Skeletal muscle satellite cell (primary cell): Measurements from ENCODE around the gene CAMTA1.

ENCODE experiments used
- H3K27me3 ChIP-seq: 2 replicates; pipeline ENCODE4 v1.7.0; 2013; ENCODE audit warnings: low read length; ENCODE audit not compliant: control insufficient read depth, insufficient read depth
- H3K36me3 ChIP-seq: 2 replicates; pipeline ENCODE4 v1.7.0; 2013; ENCODE audit warnings: mild to moderate bottlenecking, control low read depth, low read length; ENCODE audit not compliant: insufficient read depth
- H3K4me1 ChIP-seq: 2 replicates; pipeline ENCODE4 v1.7.0; 2013; ENCODE audit warnings: low read length; ENCODE audit not compliant: control insufficient read depth, insufficient read depth
- H3K4me2 ChIP-seq: 2 replicates; pipeline ENCODE4 v1.7.0; 2013; ENCODE audit warnings: mild to moderate bottlenecking, low read length
- H3K4me3 ChIP-seq: 2 replicates; pipeline ENCODE4 v1.7.0; 2013; ENCODE audit warnings: low read length
- H3K9ac ChIP-seq: 2 replicates; pipeline ENCODE4 v1.7.0; 2013; ENCODE audit warnings: mild to moderate bottlenecking, low read depth, low read length, moderate library complexity
- H3K9me3 ChIP-seq: replicated peaks from 2 replicates; pipeline ENCODE4 v1.7.0; 2013; ENCODE audit warnings: mild to moderate bottlenecking, control low read depth, low read length

The CAMTA1 gene

GRCh38 chr1:7427605-7428300, 642.5 kb downstream of the CAMTA1 start:
- Histone ChIP-seq H3K4me2 (no peak overlapping the region), H3K27me3 (no peaks in the 10 kb centered on the region), H3K9me3 (no peaks in the 10 kb centered on the region), H3K9ac (no peak overlapping the region), H3K4me1 (peaks cover 7% of the 10 kb centered on the region), H3K36me3 (no peaks in the 10 kb centered on the region), H3K4me3 (no peak overlapping the region)

- Histone ChIP-seq H3K9ac (no peak overlapping the region), H3K27me3 (no peaks in the 10 kb centered on the region), H3K4me2 (no peak overlapping the region), H3K4me3 (no peak overlapping the region), H3K4me1 (peaks cover 7% of the 10 kb centered on the region), H3K9me3 (no peaks in the 10 kb centered on the region), H3K36me3 (no peaks in the 10 kb centered on the region)
Observed at GRCh38 chr1:7429290-7429689, 644.0 kb downstream of the CAMTA1 start.

DNA sequence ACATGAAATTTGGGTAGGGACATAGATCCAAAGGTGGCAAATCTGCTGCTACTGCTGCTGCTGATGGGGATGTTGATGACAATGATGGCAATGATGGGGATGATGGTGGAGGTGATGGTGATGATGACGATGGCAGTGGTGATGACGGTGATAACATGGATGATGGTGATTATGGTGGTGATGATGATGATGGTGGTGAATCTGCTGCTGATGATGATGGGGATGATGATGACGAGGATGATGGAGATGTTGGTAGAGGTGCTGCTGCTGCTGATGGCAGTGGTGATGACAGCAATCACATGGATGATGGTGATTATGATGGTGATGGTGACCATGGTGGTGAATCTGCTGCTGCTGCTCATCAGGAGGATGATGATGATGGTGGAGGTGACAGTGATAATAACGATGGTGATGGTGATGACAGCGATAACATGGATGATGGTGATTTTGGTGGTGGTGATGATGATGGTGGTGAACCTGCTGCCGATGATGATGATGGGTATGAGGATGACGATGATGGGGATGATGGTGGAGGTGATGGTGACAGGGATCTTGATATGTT, 644.9 kb downstream of the CAMTA1 start:
- no peaks in the 10 kb centered on the region for H3K9me3 ChIP-seq
- no peak overlapping the region for H3K4me3 ChIP-seq
- H3K36me3 ChIP-seq = no peaks in the 10 kb centered on the region
- no peak overlapping the region for H3K4me2 ChIP-seq
- H3K27me3 ChIP-seq = no peaks in the 10 kb centered on the region
- peaks cover 7% of the 10 kb centered on the region for H3K4me1 ChIP-seq
- H3K9ac ChIP-seq = no peak overlapping the region

- Histone ChIP-seq H3K4me2 (no peak overlapping the region), H3K9me3 (no peaks in the 10 kb centered on the region), H3K27me3 (no peaks in the 10 kb centered on the region), H3K4me1 (peaks cover 7% of the 10 kb centered on the region), H3K4me3 (no peak overlapping the region), H3K9ac (no peak overlapping the region), H3K36me3 (no peaks in the 10 kb centered on the region)
Observed at GRCh38 chr1:7430691-7431090, 645.4 kb downstream of the CAMTA1 start.

- Histone ChIP-seq H3K9me3 (no peaks in the 10 kb centered on the region), H3K9ac (no peak overlapping the region), H3K4me1 (peaks cover under 1% of the 10 kb centered on the region), H3K36me3 (no peaks in the 10 kb centered on the region), H3K27me3 (no peaks in the 10 kb centered on the region), H3K4me3 (no peak overlapping the region), H3K4me2 (no peak overlapping the region)
Observed at GRCh38 chr1:7432102-7432899, 647.0 kb downstream of the CAMTA1 start.

DNA sequence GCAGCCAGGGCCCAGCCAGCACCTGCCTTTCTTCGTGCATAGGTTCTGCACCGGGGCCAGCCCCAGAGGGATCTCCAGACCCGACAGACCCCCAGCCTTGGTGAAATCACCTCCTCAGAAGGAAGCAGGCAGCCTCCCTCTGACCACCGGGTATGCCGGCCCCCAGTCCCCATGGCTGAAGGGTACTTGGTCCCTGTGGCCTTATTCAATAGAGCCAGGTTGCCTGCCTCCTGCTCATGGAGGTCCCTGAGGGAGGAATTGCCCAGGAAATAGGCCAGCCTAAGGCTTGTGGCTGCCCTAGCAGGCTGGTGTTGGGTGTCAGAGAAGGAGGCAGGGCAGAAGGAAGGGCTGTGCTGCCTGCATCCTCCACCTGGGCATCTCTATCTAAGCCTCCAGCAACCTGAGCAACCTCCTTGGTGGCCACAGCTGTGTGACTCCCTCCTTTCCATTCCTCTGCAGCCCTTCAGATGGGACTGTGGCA, 647.7 kb downstream of the CAMTA1 start:
- H3K36me3 ChIP-seq = no peaks in the 10 kb centered on the region
- H3K9me3 ChIP-seq = no peaks in the 10 kb centered on the region
- no peak overlapping the region for H3K4me2 ChIP-seq
- no peaks in the 10 kb centered on the region for H3K4me1 ChIP-seq
- no peaks in the 10 kb centered on the region for H3K27me3 ChIP-seq
- no peak overlapping the region for H3K4me3 ChIP-seq
- no peak overlapping the region for H3K9ac ChIP-seq

GRCh38 chr1:7434566-7434965, 649.3 kb downstream of the CAMTA1 start:
- H3K4me3 ChIP-seq = no peak overlapping the region
- no peaks in the 10 kb centered on the region for H3K27me3 ChIP-seq
- H3K9ac ChIP-seq = no peak overlapping the region
- no peak overlapping the region for H3K4me2 ChIP-seq
- H3K36me3 ChIP-seq = no peaks in the 10 kb centered on the region
- no peaks in the 10 kb centered on the region for H3K4me1 ChIP-seq
- no peaks in the 10 kb centered on the region for H3K9me3 ChIP-seq

GRCh38 chr1:7435276-7436055, 650.2 kb downstream of the CAMTA1 start:
- H3K27me3 ChIP-seq = no peaks in the 10 kb centered on the region

DNA sequence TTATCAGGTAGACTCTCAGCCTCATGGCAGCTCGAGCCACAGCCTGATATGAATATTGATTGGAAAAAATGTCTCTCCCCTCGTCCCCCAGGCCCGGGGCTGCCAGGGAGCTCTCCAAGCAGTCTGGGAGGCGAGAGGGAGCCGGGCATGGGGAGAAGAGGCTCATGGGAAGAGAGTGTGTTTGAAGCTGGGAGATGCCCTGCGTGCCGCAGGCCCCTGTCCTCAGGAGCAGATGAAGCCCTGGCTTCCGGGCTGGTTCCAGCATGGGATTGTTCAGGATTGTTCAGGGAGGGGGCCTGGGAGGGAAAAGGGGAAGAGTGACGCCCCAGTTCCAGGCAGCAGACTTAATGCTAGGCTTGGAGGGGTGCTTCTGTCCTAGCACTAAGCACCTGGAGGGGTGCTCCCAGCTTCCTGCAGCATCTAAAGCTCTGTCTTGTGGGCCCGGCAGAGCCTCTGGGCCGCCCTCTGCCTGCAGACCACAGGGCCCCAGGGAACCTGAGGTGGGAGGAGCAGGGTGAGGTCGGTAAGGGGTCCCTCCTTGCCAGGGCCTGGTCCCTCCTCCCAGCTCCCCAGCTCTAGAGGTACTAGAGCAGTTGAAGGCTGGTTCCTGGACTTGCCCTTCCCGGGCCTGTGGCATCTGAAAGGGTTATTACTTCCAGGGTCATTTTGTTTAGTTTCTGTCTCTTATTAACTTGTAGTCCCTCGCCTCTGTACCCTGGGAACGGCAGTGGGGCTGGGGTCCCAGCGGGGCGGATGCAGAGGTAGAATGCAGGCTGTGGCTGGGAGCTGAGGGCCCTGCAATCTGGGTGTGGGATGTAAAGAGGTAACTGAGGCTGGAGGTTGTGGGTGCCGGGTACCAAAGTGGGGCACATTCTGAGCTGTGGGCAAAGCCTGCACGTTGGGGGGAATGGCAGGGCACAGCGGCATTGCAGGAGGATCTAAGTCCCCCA, 651.1 kb downstream of the CAMTA1 start:
- H3K4me2 ChIP-seq = no peak overlapping the region
- H3K4me3 ChIP-seq = no peak overlapping the region
- H3K4me1 ChIP-seq = no peaks in the 10 kb centered on the region
- H3K9me3 ChIP-seq = no peaks in the 10 kb centered on the region
- H3K36me3 ChIP-seq = no peaks in the 10 kb centered on the region
- no peak overlapping the region for H3K9ac ChIP-seq
- H3K27me3 ChIP-seq = no peaks in the 10 kb centered on the region

More at GRCh38 chr1:7435276-7436055, 650.2 kb downstream of the CAMTA1 start:
- H3K4me3 ChIP-seq = no peak overlapping the region
- H3K9me3 ChIP-seq = no peaks in the 10 kb centered on the region
- no peak overlapping the region for H3K9ac ChIP-seq
- no peaks in the 10 kb centered on the region for H3K4me1 ChIP-seq
- no peaks in the 10 kb centered on the region for H3K36me3 ChIP-seq
- H3K4me2 ChIP-seq = no peak overlapping the region

DNA sequence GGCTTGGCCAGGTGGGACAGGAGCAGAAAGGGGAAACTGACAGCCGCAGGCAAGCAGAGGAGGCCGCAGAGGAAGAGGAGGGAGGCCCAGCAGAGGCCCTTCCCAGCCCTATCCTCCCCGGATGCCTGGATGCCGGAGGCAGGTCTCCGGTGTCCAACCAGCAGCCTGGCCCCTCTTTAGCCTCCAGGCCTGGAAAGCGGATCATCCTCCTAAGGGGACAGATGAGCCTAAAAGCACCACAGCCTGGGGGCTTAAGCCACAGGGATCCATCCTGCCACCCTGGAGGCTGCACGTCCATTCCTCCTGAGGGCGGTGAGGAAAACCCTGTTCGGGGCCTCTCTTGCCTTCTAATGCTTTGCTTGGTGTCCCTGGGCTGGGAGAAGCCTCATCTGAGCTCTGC, 651.8 kb downstream of the CAMTA1 start:
- Histone ChIP-seq H3K27me3 (no peaks in the 10 kb centered on the region), H3K36me3 (no peaks in the 10 kb centered on the region), H3K9me3 (no peaks in the 10 kb centered on the region), H3K9ac (no peak overlapping the region), H3K4me3 (no peak overlapping the region), H3K4me2 (no peak overlapping the region), H3K4me1 (no peaks in the 10 kb centered on the region)
